ENCODE measurements around the gene MAU2.

MAU2 gene

GRCh38 chr19:19320361-19321140 lies at the start of gene MAU2, which contains the start of gene SUGP1:
Gene MAU2, plus strand, starts transcription at chr19:19320829. Its CDS starts 31 bp downstream, at chr19:19320860.
Gene SUGP1, minus strand, starts transcription at chr19:19320509. Its CDS starts 13 bp downstream, at chr19:19320496.
- TF ChIP-seq ZBTB7A (IDR thresholded peaks at IDR 0.05; ENCODE audit: low read depth) (peak; percentile 60; the same call in 1 of the 2 replicates), TEAD4 (IDR thresholded peaks at IDR 0.05) (no peak), USF1 (IDR thresholded peaks at IDR 0.05) (no peak), FOXM1 (IDR thresholded peaks at IDR 0.05; ENCODE audit: borderline replicate concordance, low read depth) (peak; percentile 50; the same call in 1 of the 2 replicates), YY1 (IDR thresholded peaks at IDR 0.05; ENCODE audit: low read depth) (peak; percentile 94), CEBPB (IDR thresholded peaks at IDR 0.05) (no peak), MAX (IDR thresholded peaks at IDR 0.05) (peak; percentile 54), CREB1 (IDR thresholded peaks at IDR 0.05; ENCODE audit: low read depth) (no peak), EGR1 (IDR thresholded peaks at IDR 0.05) (peak; percentile 46), TAF1 (IDR thresholded peaks at IDR 0.05; ENCODE audit: low read depth) (peak; percentile 87)

- TF ChIP-seq NFIC (IDR thresholded peaks at IDR 0.05): no peak
- TF ChIP-seq MAX (IDR thresholded peaks at IDR 0.05): no peak
- TF ChIP-seq FOXM1 (IDR thresholded peaks at IDR 0.05; ENCODE audit: borderline replicate concordance, low read depth): no peak
- TF ChIP-seq TCF12 (IDR thresholded peaks at IDR 0.05; ENCODE audit: low read depth): no peak
Measured at GRCh38 chr19:19271828-19272599, 48.6 kb upstream of the MAU2 start.

GRCh38 chr19:19274146-19274545 lies 46.5 kb upstream of the MAU2 start:
- TF ChIP-seq TCF12 (IDR thresholded peaks at IDR 0.05; ENCODE audit: low read depth): no peak
- TF ChIP-seq NFIC (IDR thresholded peaks at IDR 0.05): no peak
- no peak for TF ChIP-seq YY1 (IDR thresholded peaks at IDR 0.05; ENCODE audit: low read depth)
- no peak for TF ChIP-seq FOXM1 (IDR thresholded peaks at IDR 0.05; ENCODE audit: borderline replicate concordance, low read depth)
- no peak for TF ChIP-seq REST (IDR thresholded peaks at IDR 0.05; ENCODE audit: low read depth)
- TF ChIP-seq TAF1 (IDR thresholded peaks at IDR 0.05; ENCODE audit: low read depth): no peak
- TF ChIP-seq EP300 (IDR thresholded peaks at IDR 0.05; ENCODE audit: borderline replicate concordance): no peak
- no peak for TF ChIP-seq MAX (IDR thresholded peaks at IDR 0.05)
- no peak for TF ChIP-seq TEAD4 (IDR thresholded peaks at IDR 0.05)
- no peak for TF ChIP-seq CREB1 (IDR thresholded peaks at IDR 0.05; ENCODE audit: low read depth)
- TF ChIP-seq EGR1 (IDR thresholded peaks at IDR 0.05): no peak
- no peak for TF ChIP-seq ZBTB7A (IDR thresholded peaks at IDR 0.05; ENCODE audit: low read depth)
- no peak for TF ChIP-seq CEBPB (IDR thresholded peaks at IDR 0.05)
- no peak for TF ChIP-seq USF1 (IDR thresholded peaks at IDR 0.05)
- TF ChIP-seq RAD21 (IDR thresholded peaks at IDR 0.05; ENCODE audit: low read depth): no peak

GRCh38 chr19:19274716-19275565 lies 45.7 kb upstream of the MAU2 start:
- TF ChIP-seq TEAD4 (IDR thresholded peaks at IDR 0.05) (no peak), ZBTB7A (IDR thresholded peaks at IDR 0.05; ENCODE audit: low read depth) (no peak), CREB1 (IDR thresholded peaks at IDR 0.05; ENCODE audit: low read depth) (no peak), NFIC (IDR thresholded peaks at IDR 0.05) (no peak)

- TF ChIP-seq NFIC (IDR thresholded peaks at IDR 0.05): no peak
- no peak for TF ChIP-seq ZBTB7A (IDR thresholded peaks at IDR 0.05; ENCODE audit: low read depth)
- TF ChIP-seq TCF12 (IDR thresholded peaks at IDR 0.05; ENCODE audit: low read depth): no peak
- TF ChIP-seq RAD21 (IDR thresholded peaks at IDR 0.05; ENCODE audit: low read depth): no peak
- TF ChIP-seq CREB1 (IDR thresholded peaks at IDR 0.05; ENCODE audit: low read depth): no peak
- TF ChIP-seq EGR1 (IDR thresholded peaks at IDR 0.05): no peak
- TF ChIP-seq EP300 (IDR thresholded peaks at IDR 0.05; ENCODE audit: borderline replicate concordance): no peak
- no peak for TF ChIP-seq TEAD4 (IDR thresholded peaks at IDR 0.05)
- no peak for TF ChIP-seq FOXM1 (IDR thresholded peaks at IDR 0.05; ENCODE audit: borderline replicate concordance, low read depth)
- no peak for TF ChIP-seq USF1 (IDR thresholded peaks at IDR 0.05)
- no peak for TF ChIP-seq MAX (IDR thresholded peaks at IDR 0.05)
- no peak for TF ChIP-seq CEBPB (IDR thresholded peaks at IDR 0.05)
- no peak for TF ChIP-seq REST (IDR thresholded peaks at IDR 0.05; ENCODE audit: low read depth)
- no peak for TF ChIP-seq YY1 (IDR thresholded peaks at IDR 0.05; ENCODE audit: low read depth)
- TF ChIP-seq TAF1 (IDR thresholded peaks at IDR 0.05; ENCODE audit: low read depth): no peak
Measured at GRCh38 chr19:19276386-19276785, 44.2 kb upstream of the MAU2 start.

All from Ishikawa (cell line).